Stimulated activated CD8-positive, alpha-beta memory T cell treated with anti-CD3 and anti-CD28 coated beads, Interleukin-2, amount 100 ng/mL, for 48 hours (primary cell): ENCODE data around the gene MYBPH.

Source experiments
- DNase-seq, 2 donors: peaks; one replicate each; pipeline ENCODE4 v3.0.0-alpha.2; 2020; ENCODE audit warnings: low read depth in 2 of 2

Gene MYBPH

GRCh38 chr1:203166192-203166940, 9.3 kb downstream of the MYBPH start:
- no peak for DNase-seq

- no peak for DNase-seq
These were observed 9.8 kb downstream of the MYBPH start for GRCh38 chr1:203165800-203166161.

GRCh38 chr1:203165101-203165799, 10.4 kb downstream of the MYBPH start:
- DNase-seq: no peak

GRCh38 chr1:203163891-203164635, 11.6 kb downstream of the MYBPH start:
- DNase-seq: no peak

GRCh38 chr1:203162403-203162802, 13.2 kb downstream of the MYBPH start:
- DNase-seq: no peak

GRCh38 chr1:203161703-203162102, 13.9 kb downstream of the MYBPH start:
- no peak for DNase-seq

GRCh38 chr1:203161175-203161574, 14.5 kb downstream of the MYBPH start:
- no peak for DNase-seq

- no peak for DNase-seq
These were observed 15.8 kb downstream of the MYBPH start for GRCh38 chr1:203159844-203160243.

- DNase-seq: no peak
These were observed 16.5 kb downstream of the MYBPH start for GRCh38 chr1:203158960-203159665.

- no peak for DNase-seq
These were observed 17.2 kb downstream of the MYBPH start for GRCh38 chr1:203158423-203158822.

GRCh38 chr1:203156280-203156679, 19.3 kb downstream of the MYBPH start:
- DNase-seq: no peak

- no peak for DNase-seq
These were observed 21.4 kb downstream of the MYBPH start for GRCh38 chr1:203153989-203154821.

- DNase-seq: no peak
These were observed 22.3 kb downstream of the MYBPH start for GRCh38 chr1:203153051-203153988.

- no peak for DNase-seq
These were observed 23.2 kb downstream of the MYBPH start for GRCh38 chr1:203152158-203153034.

GRCh38 chr1:203151362-203152157, 24.1 kb downstream of the MYBPH start:
- no peak for DNase-seq

- no peak for DNase-seq
These were observed 24.9 kb downstream of the MYBPH start for GRCh38 chr1:203150511-203151297.

- DNase-seq: no peak
These were observed 26.3 kb downstream of the MYBPH start for GRCh38 chr1:203149188-203149840.
